ENCODE data around the gene CCDC80.

The CCDC80 gene, protein sequence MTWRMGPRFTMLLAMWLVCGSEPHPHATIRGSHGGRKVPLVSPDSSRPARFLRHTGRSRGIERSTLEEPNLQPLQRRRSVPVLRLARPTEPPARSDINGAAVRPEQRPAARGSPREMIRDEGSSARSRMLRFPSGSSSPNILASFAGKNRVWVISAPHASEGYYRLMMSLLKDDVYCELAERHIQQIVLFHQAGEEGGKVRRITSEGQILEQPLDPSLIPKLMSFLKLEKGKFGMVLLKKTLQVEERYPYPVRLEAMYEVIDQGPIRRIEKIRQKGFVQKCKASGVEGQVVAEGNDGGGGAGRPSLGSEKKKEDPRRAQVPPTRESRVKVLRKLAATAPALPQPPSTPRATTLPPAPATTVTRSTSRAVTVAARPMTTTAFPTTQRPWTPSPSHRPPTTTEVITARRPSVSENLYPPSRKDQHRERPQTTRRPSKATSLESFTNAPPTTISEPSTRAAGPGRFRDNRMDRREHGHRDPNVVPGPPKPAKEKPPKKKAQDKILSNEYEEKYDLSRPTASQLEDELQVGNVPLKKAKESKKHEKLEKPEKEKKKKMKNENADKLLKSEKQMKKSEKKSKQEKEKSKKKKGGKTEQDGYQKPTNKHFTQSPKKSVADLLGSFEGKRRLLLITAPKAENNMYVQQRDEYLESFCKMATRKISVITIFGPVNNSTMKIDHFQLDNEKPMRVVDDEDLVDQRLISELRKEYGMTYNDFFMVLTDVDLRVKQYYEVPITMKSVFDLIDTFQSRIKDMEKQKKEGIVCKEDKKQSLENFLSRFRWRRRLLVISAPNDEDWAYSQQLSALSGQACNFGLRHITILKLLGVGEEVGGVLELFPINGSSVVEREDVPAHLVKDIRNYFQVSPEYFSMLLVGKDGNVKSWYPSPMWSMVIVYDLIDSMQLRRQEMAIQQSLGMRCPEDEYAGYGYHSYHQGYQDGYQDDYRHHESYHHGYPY

DNA sequence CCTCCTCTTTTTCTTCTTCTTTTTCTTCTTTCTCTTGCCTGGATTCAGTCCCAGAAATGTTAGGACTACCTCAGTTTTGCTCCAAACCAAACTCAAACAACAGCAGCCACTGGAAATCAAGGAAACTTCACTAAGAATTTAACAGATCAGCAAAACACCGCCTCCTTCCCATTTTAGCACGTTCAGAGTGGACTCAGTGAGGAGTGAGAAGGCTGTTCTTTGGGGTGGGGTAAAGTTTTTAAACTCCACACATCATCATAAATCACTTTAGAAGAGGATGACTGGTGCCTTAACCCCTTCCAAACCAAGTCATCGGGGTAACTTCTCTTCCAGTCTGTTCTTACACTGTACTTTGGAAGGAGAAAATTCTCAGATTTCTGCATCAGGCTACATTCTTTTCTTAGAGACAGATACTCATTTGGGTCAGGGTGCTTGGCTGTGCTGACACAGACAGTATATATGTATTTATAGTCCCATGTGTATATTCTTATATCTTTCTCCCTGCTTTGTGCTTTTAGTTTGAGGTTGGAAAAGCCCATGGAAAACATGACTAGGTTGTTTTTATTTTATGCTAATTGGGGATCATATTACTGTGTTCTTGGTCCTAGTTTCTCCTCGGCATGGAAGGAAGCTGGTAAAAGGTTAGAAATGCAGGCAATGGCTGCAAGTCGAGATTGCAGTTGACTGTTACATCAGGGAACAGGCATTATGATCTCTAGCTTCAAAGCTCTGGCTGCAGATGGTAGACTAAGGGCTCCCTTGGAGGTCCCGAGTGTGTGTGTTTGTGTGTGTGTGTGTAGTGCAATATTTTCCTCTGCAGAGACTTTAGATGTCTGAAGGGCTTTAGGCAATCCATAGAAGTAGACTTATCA lies at the start of gene CCDC80:
Gene CCDC80, minus strand, starts transcription at position 214 of the 872 bp plus-strand sequence. CDS start 1,238 bp downstream, outside the sequence.
- ChIA-PET CTCF (interaction anchor here (0.5 to 3.7 kb wide), 5 partner anchors 59 to 338 kb away, joined by 3 to 34 read pairs (median 5); no protein-coding TSS in a partner anchor), POLR2A (ENCODE audit: low non-redundant PET) (interaction anchor here (0.6 kb wide), 1 partner anchor 79 kb away, joined by 4 read pairs; the partner anchor contains the start of genes ATG3 and SLC35A5)
- TF ChIP-seq, protein P1, sequence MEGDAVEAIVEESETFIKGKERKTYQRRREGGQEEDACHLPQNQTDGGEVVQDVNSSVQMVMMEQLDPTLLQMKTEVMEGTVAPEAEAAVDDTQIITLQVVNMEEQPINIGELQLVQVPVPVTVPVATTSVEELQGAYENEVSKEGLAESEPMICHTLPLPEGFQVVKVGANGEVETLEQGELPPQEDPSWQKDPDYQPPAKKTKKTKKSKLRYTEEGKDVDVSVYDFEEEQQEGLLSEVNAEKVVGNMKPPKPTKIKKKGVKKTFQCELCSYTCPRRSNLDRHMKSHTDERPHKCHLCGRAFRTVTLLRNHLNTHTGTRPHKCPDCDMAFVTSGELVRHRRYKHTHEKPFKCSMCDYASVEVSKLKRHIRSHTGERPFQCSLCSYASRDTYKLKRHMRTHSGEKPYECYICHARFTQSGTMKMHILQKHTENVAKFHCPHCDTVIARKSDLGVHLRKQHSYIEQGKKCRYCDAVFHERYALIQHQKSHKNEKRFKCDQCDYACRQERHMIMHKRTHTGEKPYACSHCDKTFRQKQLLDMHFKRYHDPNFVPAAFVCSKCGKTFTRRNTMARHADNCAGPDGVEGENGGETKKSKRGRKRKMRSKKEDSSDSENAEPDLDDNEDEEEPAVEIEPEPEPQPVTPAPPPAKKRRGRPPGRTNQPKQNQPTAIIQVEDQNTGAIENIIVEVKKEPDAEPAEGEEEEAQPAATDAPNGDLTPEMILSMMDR (conservative IDR thresholded peaks at IDR 0.05; ENCODE audit: low read depth), result no peak
- DNase-seq (ENCODE audit: low spot score), result peak; percentile 92
- H3K27ac ChIP-seq, result no peak within 1 kb of the TSS

DNA sequence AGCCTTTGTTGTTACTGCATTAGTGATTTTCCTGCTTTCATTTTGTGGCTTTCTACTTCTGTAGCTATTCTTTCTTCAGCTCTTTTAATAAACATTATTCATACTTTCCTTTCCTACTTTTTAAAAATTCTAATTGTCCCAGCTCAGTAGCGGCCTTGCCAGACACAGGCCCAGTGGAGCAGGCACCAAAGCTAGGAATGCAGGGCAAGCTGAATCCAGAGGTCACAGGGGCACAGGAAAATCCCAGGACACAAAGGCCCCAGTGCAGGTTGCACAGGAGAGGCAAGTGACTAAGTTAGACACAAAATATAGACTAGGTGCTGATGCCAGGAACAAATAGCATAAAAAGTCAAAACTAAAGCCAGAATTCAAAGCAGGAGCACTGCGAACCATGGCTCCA lies 49.0 kb upstream of the CCDC80 start:
- POLR2A ChIA-PET (ENCODE audit: low non-redundant PET), result no interaction called here
- no peak overlapping the region for H3K27ac ChIP-seq
- TF ChIP-seq, protein P1 (conservative IDR thresholded peaks at IDR 0.05; ENCODE audit: low read depth), result no peak
- no peak for DNase-seq (ENCODE audit: low spot score)
- CTCF ChIA-PET, result interaction anchor here (0.7 to 1.2 kb wide), 2 partner anchors 45 to 417 kb away, joined by 3 to 4 read pairs; no protein-coding TSS in a partner anchor

DNA sequence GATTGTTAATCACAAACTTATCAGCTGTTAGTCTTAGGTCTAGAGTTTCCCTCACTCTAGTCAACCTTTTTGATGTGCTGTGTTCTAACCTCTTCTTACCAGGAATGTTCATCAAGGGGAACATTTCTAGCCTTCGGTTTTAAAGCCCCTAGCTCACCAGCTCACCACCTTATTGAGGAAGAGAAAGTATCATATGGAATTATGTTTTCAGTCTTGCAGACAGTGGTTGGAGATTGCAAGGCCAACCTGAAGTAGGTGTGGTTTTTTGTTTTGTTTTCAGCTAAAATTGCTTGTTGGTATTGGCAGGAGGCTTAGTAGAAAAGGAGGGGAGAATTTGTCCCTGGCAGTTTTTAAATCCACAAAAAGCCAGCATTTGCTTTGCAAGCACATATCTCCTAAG lies 48.4 kb upstream of the CCDC80 start:
- CTCF ChIA-PET, result interaction anchor here (0.6 to 1.2 kb wide), 4 partner anchors 21 to 417 kb away, joined by 3 to 4 read pairs (median 3); no protein-coding TSS in a partner anchor
- TF ChIP-seq, protein P1 (conservative IDR thresholded peaks at IDR 0.05; ENCODE audit: low read depth), result no peak

DNA sequence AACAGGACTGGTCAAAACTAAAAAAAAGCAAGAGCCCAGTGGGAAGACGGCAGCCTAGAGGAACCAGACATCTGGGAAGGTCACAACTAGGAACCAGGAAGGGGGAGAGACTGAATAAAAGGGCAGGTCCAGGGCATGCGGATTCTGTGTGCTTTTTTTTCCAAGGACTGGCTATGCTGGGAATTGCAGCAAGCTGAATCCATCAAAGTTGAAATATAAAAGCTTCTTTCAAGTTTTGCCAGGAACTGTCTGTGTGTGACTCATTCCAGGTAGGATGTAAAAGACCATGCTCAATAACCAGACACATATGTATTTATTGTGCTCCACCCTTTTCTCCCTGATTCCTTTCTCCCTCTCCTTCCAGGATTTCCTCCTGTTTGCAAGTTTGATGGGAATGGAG lies 47.9 kb upstream of the CCDC80 start:
- ChIA-PET POLR2A (ENCODE audit: low non-redundant PET) (no interaction called here), CTCF (interaction anchor here (0.6 to 1.2 kb wide), 3 partner anchors 21 to 106 kb away, joined by 3 to 4 read pairs (median 3); no protein-coding TSS in a partner anchor)
- TF ChIP-seq, protein P1 (conservative IDR thresholded peaks at IDR 0.05; ENCODE audit: low read depth), result no peak
- no peak overlapping the region for H3K27ac ChIP-seq
- peak; percentile 60 for DNase-seq (ENCODE audit: low spot score)

More for the DNA sequence above, 48.4 kb upstream of the CCDC80 start:
- POLR2A ChIA-PET (ENCODE audit: low non-redundant PET), result no interaction called here
- no peak overlapping the region for H3K27ac ChIP-seq
- no peak for DNase-seq (ENCODE audit: low spot score)

DNA sequence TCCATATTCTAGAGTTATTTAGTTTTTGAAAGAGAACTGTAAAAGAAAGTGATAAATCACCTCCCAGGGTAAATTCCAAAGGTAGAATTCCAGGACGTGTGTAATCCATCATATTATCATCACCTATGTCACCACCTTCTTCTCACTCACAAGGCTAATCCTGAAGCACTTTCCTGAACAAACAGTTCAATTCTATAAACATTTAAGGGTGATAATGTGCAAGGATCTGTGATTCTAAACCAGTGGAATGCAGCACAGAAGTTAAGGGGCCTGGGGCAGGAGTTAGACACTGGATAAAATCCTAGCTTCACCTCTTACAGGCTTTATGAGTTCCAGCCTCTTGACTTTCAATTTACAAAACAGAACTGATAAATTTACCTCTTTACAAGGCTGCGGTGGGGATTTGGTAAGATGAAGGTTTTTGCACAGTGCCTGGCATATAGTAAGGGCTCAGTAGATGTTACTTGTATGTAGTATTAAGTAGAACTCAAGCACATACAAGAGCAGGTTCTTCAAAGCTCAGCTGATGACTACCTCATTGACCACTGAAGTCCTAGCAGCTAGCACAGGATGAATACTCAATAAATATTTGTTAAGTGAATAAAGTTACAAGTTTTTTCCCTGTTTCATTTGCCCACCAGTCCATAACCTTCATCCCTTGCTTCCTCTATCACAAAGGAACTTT lies 47.3 kb upstream of the CCDC80 start:
- no peak for DNase-seq (ENCODE audit: low spot score)
- CTCF ChIA-PET, result interaction anchor here (1.0 kb wide), 1 partner anchor 22 kb away, joined by 3 read pairs; no protein-coding TSS in a partner anchor
- POLR2A ChIA-PET (ENCODE audit: low non-redundant PET), result no interaction called here

More for the DNA sequence above, 47.3 kb upstream of the CCDC80 start:
- TF ChIP-seq, protein P1 (conservative IDR thresholded peaks at IDR 0.05; ENCODE audit: low read depth), result no peak
- H3K27ac ChIP-seq, result no peak overlapping the region
